CD4-positive, CD25-positive, alpha-beta regulatory T cell (primary cell): Measurements from ENCODE around the gene SYT17. TPM values are rescaled to one million over a fixed set of nuclear protein-coding genes. Genes with fewer than 3 reads are reported as not detected.

Experiments used
- ATAC-seq, 2 donors: fragments of 150-1000 bp; cut with Tn5 transposase; one replicate each; pipeline ENCODE4 v1.10.0; 2021; ENCODE audit warnings: low read depth in 2 of 2, moderate number of reproducible peaks in 2 of 2, moderate library complexity in 1 of 2
- DNase-seq, 3 donors: peaks; one replicate each; pipeline versions ENCODE4 v3.0.0 to v3.0.0-alpha.2; 2012 to 2022; ENCODE audit warnings: mixed read lengths in 1 of 3
- H3K27ac ChIP-seq: one replicate; pipeline ENCODE4 v1.7.0; 2013; ENCODE audit warnings: mild to moderate bottlenecking, low read length; ENCODE audit not compliant: insufficient read depth, poor library complexity, severe bottlenecking
- H3K27me3 ChIP-seq: one replicate; pipeline ENCODE4 v1.7.0; 2013; ENCODE audit warnings: low read length; ENCODE audit not compliant: control insufficient read depth, insufficient read depth
- H3K36me3 ChIP-seq: one replicate; pipeline ENCODE4 v1.7.0; 2013; ENCODE audit warnings: mild to moderate bottlenecking, low read length, moderate library complexity; ENCODE audit not compliant: control insufficient read depth, insufficient read depth
- H3K4me1 ChIP-seq: 2 replicates; pipeline ENCODE4 v1.7.0; 2013; ENCODE audit warnings: mild to moderate bottlenecking, low read length; ENCODE audit not compliant: insufficient read depth, control insufficient read depth, poor library complexity, severe bottlenecking
- H3K4me3 ChIP-seq: one replicate; pipeline ENCODE4 v1.7.0; 2013; ENCODE audit warnings: low read depth, mild to moderate bottlenecking, low read length, moderate library complexity
- H3K9me3 ChIP-seq, 2 experiments: 1 replicate in 1 of 2; 2 replicates in 1 of 2; pipeline ENCODE4 v1.7.0; 2013; ENCODE audit warnings: low read length in 2 of 2, mild to moderate bottlenecking in 1 of 2, moderate library complexity in 1 of 2; ENCODE audit not compliant: control insufficient read depth in 2 of 2
- H3K27ac Mint-ChIP-seq, 3 donors: one replicate each; pipeline ENCODE4 v1.8.0; 2020 to 2022; ENCODE audit warnings: mild to moderate bottlenecking in 3 of 3, mixed read lengths in 3 of 3, moderate library complexity in 2 of 3
- H3K27me3 Mint-ChIP-seq: one replicate; pipeline ENCODE4 v1.8.0; 2022; ENCODE audit warnings: mild to moderate bottlenecking, mixed read lengths
- H3K36me3 Mint-ChIP-seq: one replicate; pipeline ENCODE4 v1.8.0; 2020; ENCODE audit warnings: mixed read lengths
- H3K4me1 Mint-ChIP-seq, 4 donors: one replicate each; pipeline ENCODE4 v1.8.0; 2020 to 2022; ENCODE audit warnings: mixed read lengths in 4 of 4, mild to moderate bottlenecking in 1 of 4
- H3K4me3 Mint-ChIP-seq, 4 donors: one replicate each; pipeline ENCODE4 v1.8.0; 2020 to 2022; ENCODE audit warnings: mild to moderate bottlenecking in 4 of 4, mixed read lengths in 4 of 4, moderate library complexity in 3 of 4
- H3K9me3 Mint-ChIP-seq, 7 donors: one replicate each; pipeline ENCODE4 v1.8.0; 2020 to 2022; ENCODE audit warnings: mixed read lengths in 7 of 7, mild to moderate bottlenecking in 3 of 7, moderate library complexity in 2 of 7
- polyA plus RNA-seq, 4 donors: library from polyadenylated mRNA; unstranded; fragments of 300-500 nt; fragmentation: Illumina TruSeq; gene quantifications; one replicate each; pipeline ENCODE4 v1.2.3, GENCODE V29; 2021
- total RNA-seq: library from RNA; stranded (reverse); gene quantifications from one replicate; pipeline ENCODE4 v1.2.3, GENCODE V29; 2022

SYT17 gene
- total and polyA plus RNA-seq, 5 donors from 2014 or later = 0.25 TPM; not detected in 4

DNA sequence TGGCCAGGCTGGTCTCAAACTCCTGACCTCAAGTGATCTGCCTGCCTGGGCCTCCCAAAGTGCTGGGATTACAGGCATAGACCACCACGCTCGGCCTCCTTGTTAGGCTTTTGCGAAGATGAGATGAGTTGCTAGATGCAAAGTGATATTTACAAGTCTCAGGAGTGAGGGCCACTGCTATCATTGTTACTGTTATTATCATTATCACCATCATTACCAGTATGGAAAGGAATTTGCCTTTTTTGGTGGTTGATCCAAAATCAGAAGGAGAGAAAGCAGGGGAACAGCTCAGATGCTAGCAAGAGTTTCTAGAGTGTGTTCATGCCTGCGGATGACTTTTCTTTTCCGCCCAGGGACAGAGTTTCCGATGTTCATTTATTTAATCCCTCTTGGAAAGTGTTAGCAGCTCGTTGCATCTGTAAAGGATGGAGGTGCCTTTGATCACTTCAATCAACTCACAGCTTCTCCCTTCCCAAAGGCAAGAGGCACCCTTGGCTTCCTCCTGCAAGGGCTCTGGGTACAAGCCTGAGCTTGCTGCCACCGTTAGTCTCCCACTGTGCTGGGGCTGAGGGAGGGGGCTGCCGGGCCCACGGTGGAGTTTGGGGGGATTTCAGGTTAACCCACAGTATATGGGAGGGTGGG, 32.7 kb upstream of the SYT17 start:
- H3K36me3 Mint-ChIP-seq = no peaks in the 10 kb centered on the region
- H3K27me3 Mint-ChIP-seq = peaks cover 10% of the 10 kb centered on the region
- Histone ChIP-seq H3K36me3 (no peaks in the 10 kb centered on the region), H3K9me3 (no peaks in the 10 kb centered on the region), H3K4me3 (no peak overlapping the region), H3K27ac (no peak overlapping the region), H3K27me3 (no peaks in the 10 kb centered on the region), H3K4me1 (no peaks in the 10 kb centered on the region)
- no peak overlapping the region for H3K27ac Mint-ChIP-seq
- no peaks in the 10 kb centered on the region for H3K9me3 Mint-ChIP-seq
- peaks cover 0 to 8% (median 6%) of the 10 kb centered on the region in 4 donors for H3K4me1 Mint-ChIP-seq
- ATAC-seq = no peak
- no peak overlapping the region for H3K4me3 Mint-ChIP-seq
- DNase-seq = no peak

GRCh38 chr16:19135896-19136438, 32.1 kb upstream of the SYT17 start:
- H3K9me3 ChIP-seq = no peaks in the 10 kb centered on the region
- DNase-seq = no peak
- Mint-ChIP-seq H3K4me3 (no peak overlapping the region), H3K36me3 (no peaks in the 10 kb centered on the region), H3K9me3 (no peaks in the 10 kb centered on the region), H3K4me1 (peaks cover 0 to 4% (median 2%) of the 10 kb centered on the region in 4 donors), H3K27ac (peak overlapping the region in 1 of 3 donors; percentile 17), H3K27me3 (peaks cover 10% of the 10 kb centered on the region)
- no peaks in the 10 kb centered on the region for H3K27me3 ChIP-seq
- H3K4me1 ChIP-seq = no peaks in the 10 kb centered on the region
- no peak for ATAC-seq
- no peak overlapping the region for H3K4me3 ChIP-seq
- no peaks in the 10 kb centered on the region for H3K36me3 ChIP-seq
- no peak overlapping the region for H3K27ac ChIP-seq

GRCh38 chr16:19136549-19137196, 31.4 kb upstream of the SYT17 start:
- H3K27me3 Mint-ChIP-seq = peaks cover 12% of the 10 kb centered on the region
- Histone ChIP-seq H3K36me3 (no peaks in the 10 kb centered on the region), H3K4me3 (no peak overlapping the region), H3K27ac (no peak overlapping the region), H3K27me3 (no peaks in the 10 kb centered on the region), H3K9me3 (no peaks in the 10 kb centered on the region), H3K4me1 (no peaks in the 10 kb centered on the region)
- no peak overlapping the region for H3K27ac Mint-ChIP-seq
- H3K4me1 Mint-ChIP-seq = no peaks in the 10 kb centered on the region
- H3K9me3 Mint-ChIP-seq = no peaks in the 10 kb centered on the region
- ATAC-seq (no peak), DNase-seq (no peak)
- H3K36me3 Mint-ChIP-seq = no peaks in the 10 kb centered on the region
- H3K4me3 Mint-ChIP-seq = no peak overlapping the region

- no peak overlapping the region for H3K27ac ChIP-seq
- H3K4me3 ChIP-seq = no peak overlapping the region
- no peaks in the 10 kb centered on the region for H3K36me3 Mint-ChIP-seq
- peaks cover 15% of the 10 kb centered on the region for H3K27me3 Mint-ChIP-seq
- H3K4me3 Mint-ChIP-seq = no peak overlapping the region
- H3K4me1 Mint-ChIP-seq = no peaks in the 10 kb centered on the region
- H3K9me3 Mint-ChIP-seq = no peaks in the 10 kb centered on the region
- H3K4me1 ChIP-seq = no peaks in the 10 kb centered on the region
- H3K27me3 ChIP-seq = no peaks in the 10 kb centered on the region
- no peaks in the 10 kb centered on the region for H3K36me3 ChIP-seq
- H3K9me3 ChIP-seq = no peaks in the 10 kb centered on the region
- ATAC-seq (no peak), DNase-seq (no peak)
- H3K27ac Mint-ChIP-seq = no peak overlapping the region
These were observed 30.6 kb upstream of the SYT17 start for GRCh38 chr16:19137201-19138128.

DNA sequence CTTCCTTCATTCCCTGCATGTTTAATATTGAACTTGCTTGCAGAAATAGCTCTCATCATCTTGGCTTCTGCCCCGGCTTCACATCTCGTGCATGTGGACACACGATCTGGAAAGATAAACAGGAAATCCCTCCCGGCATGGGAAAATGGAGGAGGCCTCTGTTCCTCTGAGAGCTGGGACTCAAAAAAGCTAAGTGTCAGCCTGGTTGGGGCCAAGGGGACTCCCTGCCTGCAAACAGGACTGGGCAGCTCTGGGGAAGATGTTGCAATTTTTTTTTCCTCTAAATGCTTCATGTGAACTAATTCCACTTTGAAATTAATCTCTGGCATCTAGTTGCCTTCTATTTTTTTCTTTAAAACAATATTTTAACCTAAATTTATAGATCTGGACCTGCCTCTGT, 29.4 kb upstream of the SYT17 start:
- Mint-ChIP-seq H3K9me3 (no peaks in the 10 kb centered on the region), H3K36me3 (no peaks in the 10 kb centered on the region), H3K27ac (no peak overlapping the region), H3K27me3 (peaks cover 15% of the 10 kb centered on the region), H3K4me3 (no peak overlapping the region), H3K4me1 (no peaks in the 10 kb centered on the region)
- ATAC-seq = no peak
- no peak overlapping the region for H3K27ac ChIP-seq
- DNase-seq = no peak
- no peaks in the 10 kb centered on the region for H3K27me3 ChIP-seq
- no peak overlapping the region for H3K4me3 ChIP-seq
- no peaks in the 10 kb centered on the region for H3K4me1 ChIP-seq
- no peaks in the 10 kb centered on the region for H3K36me3 ChIP-seq
- no peaks in the 10 kb centered on the region for H3K9me3 ChIP-seq

DNA sequence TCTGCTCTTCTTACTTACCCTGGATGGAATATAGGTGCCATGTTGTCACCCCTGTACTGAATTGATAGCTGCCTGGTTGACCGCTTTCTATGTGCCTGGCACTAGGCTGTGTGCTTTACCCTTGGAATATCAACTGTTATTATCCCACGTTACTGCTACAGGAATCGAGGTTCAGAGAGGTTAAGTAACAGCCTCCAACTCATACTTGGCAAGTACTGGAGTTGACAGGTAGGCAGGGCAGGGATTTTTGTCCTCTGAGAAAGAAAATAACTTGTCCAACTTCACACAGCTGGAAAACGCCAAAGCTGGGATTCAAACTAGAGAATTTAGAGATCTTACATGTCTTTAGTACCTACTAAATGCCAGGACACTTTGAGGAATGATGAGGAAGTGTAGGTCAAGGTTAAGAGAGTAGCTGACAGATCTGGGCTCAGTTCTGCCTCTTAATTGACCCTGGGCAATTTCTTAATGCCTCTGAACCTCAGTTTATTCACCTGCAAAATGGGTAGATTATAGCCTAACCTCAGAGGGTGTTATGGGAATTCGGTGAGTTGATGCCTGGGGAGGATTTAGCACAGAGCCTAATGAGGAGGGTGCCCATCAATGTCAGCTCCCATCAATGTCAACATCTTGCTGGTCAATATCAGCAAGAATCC, 28.5 kb upstream of the SYT17 start:
- Histone ChIP-seq H3K36me3 (no peaks in the 10 kb centered on the region), H3K4me3 (no peak overlapping the region), H3K27ac (no peak overlapping the region), H3K4me1 (no peaks in the 10 kb centered on the region), H3K9me3 (no peaks in the 10 kb centered on the region), H3K27me3 (no peaks in the 10 kb centered on the region)
- no peak overlapping the region for H3K27ac Mint-ChIP-seq
- H3K36me3 Mint-ChIP-seq = no peaks in the 10 kb centered on the region
- H3K9me3 Mint-ChIP-seq = no peaks in the 10 kb centered on the region
- ATAC-seq (no peak), DNase-seq (no peak)
- H3K27me3 Mint-ChIP-seq = peaks cover 15% of the 10 kb centered on the region
- no peaks in the 10 kb centered on the region for H3K4me1 Mint-ChIP-seq
- no peak overlapping the region for H3K4me3 Mint-ChIP-seq

GRCh38 chr16:19140396-19140795, 27.6 kb upstream of the SYT17 start:
- Histone ChIP-seq H3K36me3 (no peaks in the 10 kb centered on the region), H3K9me3 (no peaks in the 10 kb centered on the region), H3K4me1 (no peaks in the 10 kb centered on the region), H3K27ac (no peak overlapping the region), H3K4me3 (no peak overlapping the region), H3K27me3 (peaks cover 2% of the 10 kb centered on the region)
- no peaks in the 10 kb centered on the region for H3K36me3 Mint-ChIP-seq
- no peaks in the 10 kb centered on the region for H3K4me1 Mint-ChIP-seq
- H3K27me3 Mint-ChIP-seq = peaks cover 15% of the 10 kb centered on the region
- no peak overlapping the region for H3K4me3 Mint-ChIP-seq
- H3K27ac Mint-ChIP-seq = no peak overlapping the region
- ATAC-seq = no peak
- no peak for DNase-seq
- H3K9me3 Mint-ChIP-seq = no peaks in the 10 kb centered on the region
